HEK293 (cell line): Measurements from ENCODE around the gene MTCL3.

Source experiments
- CTCF ChIA-PET: fragments of 350-600 bp; formaldehyde crosslinking; extraction: SDS; loops from one replicate; lab custom pipeline; 2021; ENCODE audit warnings: antibody characterized with exemption; lab: Yijun Ruan, JAX
- POLR2A ChIA-PET: fragments of 300-600 bp; formaldehyde crosslinking; extraction: SDS; loops from one replicate; lab custom pipeline; 2020; ENCODE audit warnings: antibody characterized with exemption, inconsistent platforms; lab: Yijun Ruan, JAX
- H3K27ac ChIP-seq: fragments of 200-500 bp; sonication (Bioruptor generic); 2 replicates; pipeline ENCODE4 v1.5.1; 2014; ENCODE audit warnings: low read depth, low read length, control low read depth, inconsistent platforms; ENCODE audit errors: extremely low read depth
- H3K36me3 ChIP-seq, 2 experiments: fragments of 200-500 bp in 1 of 2; sonication (Bioruptor generic) in 1 of 2; 1 replicate in 1 of 2; 2 replicates in 1 of 2; pipeline ENCODE4 v1.5.1; 2014 to 2017; ENCODE audit warnings: inconsistent platforms in 2 of 2, low read length in 2 of 2; ENCODE audit not compliant: control insufficient read depth in 2 of 2, insufficient read depth in 1 of 2
- H3K4me1 ChIP-seq: fragments of 200-500 bp; sonication (Bioruptor generic); 2 replicates; pipeline ENCODE4 v1.5.1; 2014; ENCODE audit warnings: mild to moderate bottlenecking, low read length, inconsistent platforms; ENCODE audit not compliant: control insufficient read depth, insufficient read depth
- H3K4me3 ChIP-seq: 2 replicates; pipeline ENCODE4 v1.5.1; 2011; ENCODE audit warnings: low read depth, mild to moderate bottlenecking, control low read depth, low read length, moderate library complexity
- H3K9me3 ChIP-seq: fragments of 200-500 bp; sonication (Bioruptor generic); 2 replicates; pipeline ENCODE4 v1.5.1; 2014; ENCODE audit warnings: low read depth, low read length, inconsistent platforms; ENCODE audit not compliant: control insufficient read depth, insufficient read depth
- CTCF ChIP-seq: fragments of 450-650 bp; formaldehyde crosslinking; IDR thresholded peaks from 2 replicates; pipeline ENCODE4 v1.5.1; 2016; ENCODE audit warnings: missing biosample characterization, missing genetic modification characterization
- KLF16 ChIP-seq: fragments of 450-650 bp; formaldehyde crosslinking; IDR thresholded peaks from 2 replicates; pipeline ENCODE4 v1.5.1; 2017; ENCODE audit warnings: missing biosample characterization, missing genetic modification characterization
- KLF8 ChIP-seq: fragments of 450-650 bp; formaldehyde crosslinking; IDR thresholded peaks from 2 replicates; pipeline ENCODE4 v1.5.1; 2016; ENCODE audit warnings: missing biosample characterization, missing genetic modification characterization
- MEIS1 ChIP-seq: sonication (generic); formaldehyde crosslinking; IDR thresholded peaks from 2 replicates; pipeline ENCODE4 v1.8.1; 2022; ENCODE audit warnings: missing genetic modification reagents, mild to moderate bottlenecking, borderline replicate concordance
- WT1 ChIP-seq: fragments of 450-650 bp; formaldehyde crosslinking; IDR thresholded peaks from 2 replicates; pipeline ENCODE4 v1.5.1; 2016; ENCODE audit warnings: missing biosample characterization, missing genetic modification characterization
- ZBTB21 ChIP-seq: fragments of 450-650 bp; formaldehyde crosslinking; IDR thresholded peaks from 2 replicates; pipeline ENCODE4 v1.5.1; 2017; ENCODE audit warnings: missing biosample characterization, missing genetic modification characterization
- ZEB2 ChIP-seq: fragments of 450-650 bp; formaldehyde crosslinking; IDR thresholded peaks from 2 replicates; pipeline ENCODE4 v1.5.1; 2016; ENCODE audit warnings: missing biosample characterization, missing genetic modification characterization
- ZFP41 ChIP-seq: fragments of 450-650 bp; formaldehyde crosslinking; IDR thresholded peaks from 2 replicates; pipeline ENCODE4 v1.5.1; 2016; ENCODE audit warnings: missing biosample characterization, missing genetic modification characterization, borderline replicate concordance
- ZNF157 ChIP-seq: fragments of 450-650 bp; formaldehyde crosslinking; IDR thresholded peaks from 2 replicates; pipeline ENCODE4 v1.5.1; 2016; ENCODE audit warnings: missing biosample characterization, missing genetic modification characterization
- ZNF18 ChIP-seq: fragments of 450-650 bp; formaldehyde crosslinking; IDR thresholded peaks from 2 replicates; pipeline ENCODE4 v1.5.1; 2016; ENCODE audit warnings: missing biosample characterization, missing genetic modification characterization
- ZNF19 ChIP-seq: fragments of 450-650 bp; formaldehyde crosslinking; IDR thresholded peaks from 2 replicates; pipeline ENCODE4; 2016; ENCODE audit warnings: missing biosample characterization, missing genetic modification characterization, low read depth
- ZNF214 ChIP-seq: fragments of 450-650 bp; formaldehyde crosslinking; IDR thresholded peaks from 2 replicates; pipeline ENCODE4 v1.5.1; 2017; ENCODE audit warnings: missing biosample characterization, mild to moderate bottlenecking, missing genetic modification characterization, borderline replicate concordance
- ZNF239 ChIP-seq: fragments of 450-650 bp; formaldehyde crosslinking; IDR thresholded peaks from 2 replicates; pipeline ENCODE4 v1.5.1; 2016; ENCODE audit warnings: missing biosample characterization, missing genetic modification characterization
- ZNF266 ChIP-seq: fragments of 450-650 bp; formaldehyde crosslinking; IDR thresholded peaks from 2 replicates; pipeline ENCODE4 v1.5.1; 2016; ENCODE audit warnings: missing biosample characterization, missing genetic modification characterization, low read depth
- ZNF48 ChIP-seq: fragments of 450-650 bp; formaldehyde crosslinking; IDR thresholded peaks from 2 replicates; pipeline ENCODE4 v1.5.1; 2016; ENCODE audit warnings: missing biosample characterization, missing genetic modification characterization
- ZNF529 ChIP-seq: fragments of 450-650 bp; formaldehyde crosslinking; IDR thresholded peaks from 2 replicates; pipeline ENCODE4 v1.5.1; 2017; ENCODE audit warnings: missing genetic modification characterization, missing biosample characterization; ENCODE audit not compliant: insufficient replicate concordance
- ZNF626 ChIP-seq: fragments of 450-650 bp; sonication (Bioruptor Pico); formaldehyde crosslinking; IDR thresholded peaks from 2 replicates; pipeline ENCODE4 v1.5.1; 2018; ENCODE audit warnings: missing biosample characterization, missing genetic modification characterization, inconsistent platforms
- ZNF660 ChIP-seq: fragments of 450-650 bp; IDR thresholded peaks from 2 replicates; pipeline ENCODE4 v1.5.1; 2018; ENCODE audit warnings: missing biosample characterization, mild to moderate bottlenecking, missing genetic modification characterization
- ZNF701 ChIP-seq: fragments of 450-650 bp; formaldehyde crosslinking; IDR thresholded peaks from 2 replicates; pipeline ENCODE4 v1.5.1; 2016; ENCODE audit warnings: missing biosample characterization, missing genetic modification characterization
- ZNF76 ChIP-seq: fragments of 450-650 bp; formaldehyde crosslinking; IDR thresholded peaks from 2 replicates; pipeline ENCODE4; 2016; ENCODE audit warnings: low read depth, missing biosample characterization, missing genetic modification characterization, borderline replicate concordance
- ZNF768 ChIP-seq: fragments of 450-650 bp; formaldehyde crosslinking; IDR thresholded peaks from 2 replicates; pipeline ENCODE4 v1.5.1; 2018; ENCODE audit warnings: missing biosample characterization, mild to moderate bottlenecking, missing genetic modification characterization
- ZSCAN16 ChIP-seq: fragments of 450-650 bp; formaldehyde crosslinking; IDR thresholded peaks from 2 replicates; pipeline ENCODE4 v1.5.1; 2016; ENCODE audit warnings: missing biosample characterization, missing genetic modification characterization
- ZSCAN23 ChIP-seq: fragments of 450-650 bp; formaldehyde crosslinking; IDR thresholded peaks from 2 replicates; pipeline ENCODE4 v1.5.1; 2016; ENCODE audit warnings: missing biosample characterization, missing genetic modification characterization
- TF ChIP-seq, protein P1 (sequence below): fragments of 450-650 bp; formaldehyde crosslinking; IDR thresholded peaks from 2 replicates; pipeline ENCODE4 v1.5.1; 2017; ENCODE audit warnings: missing biosample characterization, missing genetic modification characterization
- TF ChIP-seq, protein P2 (sequence below): fragments of 450-650 bp; IDR thresholded peaks from 2 replicates; pipeline ENCODE4 v1.5.1; 2018; ENCODE audit warnings: missing biosample characterization, mild to moderate bottlenecking, missing genetic modification characterization

The MTCL3 gene

DNA sequence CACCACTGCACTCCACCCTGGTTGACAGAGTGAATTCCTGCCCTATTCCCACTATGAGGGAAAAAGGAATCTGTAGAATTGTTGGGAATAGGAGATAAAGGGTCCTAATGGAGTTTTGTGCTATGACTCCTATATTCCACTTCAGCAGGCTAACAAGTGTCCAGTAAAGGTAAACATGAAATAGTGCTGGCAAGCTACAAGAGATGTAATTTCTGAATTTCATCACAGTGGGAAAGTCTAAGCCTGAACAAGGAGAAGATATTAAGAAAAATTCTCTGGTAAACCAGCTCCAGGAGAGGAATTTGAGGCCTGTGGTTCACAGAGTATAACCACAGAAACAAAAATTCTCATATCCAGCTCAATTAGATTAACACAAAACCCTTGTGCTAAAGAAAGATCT is 47.5 kb upstream of the MTCL3 start (continued):
- TF ChIP-seq, protein P1, sequence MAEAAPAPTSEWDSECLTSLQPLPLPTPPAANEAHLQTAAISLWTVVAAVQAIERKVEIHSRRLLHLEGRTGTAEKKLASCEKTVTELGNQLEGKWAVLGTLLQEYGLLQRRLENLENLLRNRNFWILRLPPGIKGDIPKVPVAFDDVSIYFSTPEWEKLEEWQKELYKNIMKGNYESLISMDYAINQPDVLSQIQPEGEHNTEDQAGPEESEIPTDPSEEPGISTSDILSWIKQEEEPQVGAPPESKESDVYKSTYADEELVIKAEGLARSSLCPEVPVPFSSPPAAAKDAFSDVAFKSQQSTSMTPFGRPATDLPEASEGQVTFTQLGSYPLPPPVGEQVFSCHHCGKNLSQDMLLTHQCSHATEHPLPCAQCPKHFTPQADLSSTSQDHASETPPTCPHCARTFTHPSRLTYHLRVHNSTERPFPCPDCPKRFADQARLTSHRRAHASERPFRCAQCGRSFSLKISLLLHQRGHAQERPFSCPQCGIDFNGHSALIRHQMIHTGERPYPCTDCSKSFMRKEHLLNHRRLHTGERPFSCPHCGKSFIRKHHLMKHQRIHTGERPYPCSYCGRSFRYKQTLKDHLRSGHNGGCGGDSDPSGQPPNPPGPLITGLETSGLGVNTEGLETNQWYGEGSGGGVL (tag by site-specific recombination): no peak
- TF ChIP-seq ZNF701 (tag by site-specific recombination) (no peak), KLF16 (tag by site-specific recombination) (no peak), ZEB2 (no peak), ZNF266 (no peak), WT1 (tag by site-specific recombination) (no peak), MEIS1 (no peak), ZNF19 (tag by site-specific recombination) (no peak), ZFP41 (tag by site-specific recombination) (no peak), KLF8 (tag by site-specific recombination) (no peak), ZSCAN23 (tag by site-specific recombination) (no peak)

DNA sequence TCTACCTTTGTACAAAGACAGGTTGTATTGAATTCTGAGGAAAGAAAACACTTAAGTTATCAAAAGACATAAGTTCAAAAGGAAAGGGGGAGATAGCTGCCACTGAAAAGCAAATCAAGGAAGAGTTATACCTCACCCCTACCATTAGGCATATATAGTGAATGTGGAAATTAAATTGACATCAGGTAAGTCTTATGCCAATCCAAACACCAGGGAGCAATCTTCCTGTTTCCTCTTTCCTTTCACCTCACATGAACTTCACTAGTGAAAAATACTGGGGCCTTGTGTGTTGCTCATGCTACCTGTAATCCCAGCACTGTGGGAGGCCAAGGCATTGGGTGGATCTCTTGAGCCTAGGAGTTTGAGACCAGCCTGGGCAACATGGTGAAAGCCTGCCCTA is 47.0 kb upstream of the MTCL3 start:
- H3K36me3 ChIP-seq: no peaks in the 10 kb centered on the region
- no peaks in the 10 kb centered on the region for H3K4me1 ChIP-seq
- CTCF ChIA-PET: interaction anchor here (0.7 to 3.6 kb wide), 3 partner anchors 11 to 1023 kb away, joined by 3 to 19 read pairs (median 3); no protein-coding TSS in a partner anchor
- no peak overlapping the region for H3K27ac ChIP-seq
- H3K4me3 ChIP-seq: no peak overlapping the region
- H3K9me3 ChIP-seq: no peaks in the 10 kb centered on the region
- POLR2A ChIA-PET: no interaction called here
- TF ChIP-seq ZNF48 (tag by site-specific recombination) (no peak), ZNF239 (tag by site-specific recombination) (no peak), CTCF (tag by site-specific recombination) (no peak), ZNF626 (tag by site-specific recombination) (no peak), ZBTB21 (tag by site-specific recombination) (no peak), ZNF529 (no peak), ZNF18 (no peak), ZNF76 (tag by site-specific recombination) (no peak), ZNF214 (no peak), ZSCAN16 (tag by site-specific recombination) (no peak), ZNF660 (no peak), ZNF768 (tag by site-specific recombination) (no peak), ZNF157 (no peak)
- TF ChIP-seq, protein P2, sequence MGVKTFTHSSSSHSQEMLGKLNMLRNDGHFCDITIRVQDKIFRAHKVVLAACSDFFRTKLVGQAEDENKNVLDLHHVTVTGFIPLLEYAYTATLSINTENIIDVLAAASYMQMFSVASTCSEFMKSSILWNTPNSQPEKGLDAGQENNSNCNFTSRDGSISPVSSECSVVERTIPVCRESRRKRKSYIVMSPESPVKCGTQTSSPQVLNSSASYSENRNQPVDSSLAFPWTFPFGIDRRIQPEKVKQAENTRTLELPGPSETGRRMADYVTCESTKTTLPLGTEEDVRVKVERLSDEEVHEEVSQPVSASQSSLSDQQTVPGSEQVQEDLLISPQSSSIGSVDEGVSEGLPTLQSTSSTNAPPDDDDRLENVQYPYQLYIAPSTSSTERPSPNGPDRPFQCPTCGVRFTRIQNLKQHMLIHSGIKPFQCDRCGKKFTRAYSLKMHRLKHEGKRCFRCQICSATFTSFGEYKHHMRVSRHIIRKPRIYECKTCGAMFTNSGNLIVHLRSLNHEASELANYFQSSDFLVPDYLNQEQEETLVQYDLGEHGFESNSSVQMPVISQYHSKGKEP: no peak
